GM18909 (cell line): Measurements from ENCODE around the gene LARP4B.
"Not testable (repeated sequence)": the region's sequence is repeated elsewhere in the genome, so short reads cannot be mapped to it uniquely, and the experiment has no call there.

Experiments
- ATAC-seq: cut with Tn5 transposase; IDR thresholded peaks from one replicate; pipeline ENCODE4 v1.9.1; 2021; ENCODE audit warnings: mild to moderate bottlenecking; ENCODE audit not compliant: unreplicated experiment, poor library complexity

Gene LARP4B

DNA sequence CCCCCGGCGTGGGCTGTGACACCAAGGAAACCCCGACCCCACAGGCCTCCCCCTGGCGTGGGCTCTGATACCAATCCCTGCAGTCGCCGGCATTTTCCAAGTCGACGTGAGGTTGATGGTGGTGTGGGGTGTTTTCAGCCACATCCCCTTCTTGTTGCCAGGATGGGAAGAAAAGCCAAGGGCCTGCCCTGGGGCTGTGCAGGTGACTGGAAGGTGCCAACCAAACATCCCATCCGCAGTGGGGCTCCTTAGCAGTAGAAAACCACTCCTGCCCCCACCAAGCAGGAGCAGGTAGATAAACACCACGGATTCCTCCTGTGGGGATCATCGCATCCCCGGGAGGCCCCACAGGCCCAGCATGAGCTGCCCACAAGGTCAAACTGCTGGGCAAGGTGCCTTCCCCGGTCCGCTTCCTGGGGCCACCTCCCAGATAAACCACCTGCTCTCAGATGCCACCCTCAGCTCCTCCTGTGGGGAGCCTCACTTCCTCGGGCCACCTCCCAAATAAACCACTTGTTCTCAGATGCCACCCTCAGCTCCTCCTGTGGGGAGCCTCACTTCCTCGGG is 153.5 kb downstream of the LARP4B start:
- ATAC-seq, result no peak

DNA sequence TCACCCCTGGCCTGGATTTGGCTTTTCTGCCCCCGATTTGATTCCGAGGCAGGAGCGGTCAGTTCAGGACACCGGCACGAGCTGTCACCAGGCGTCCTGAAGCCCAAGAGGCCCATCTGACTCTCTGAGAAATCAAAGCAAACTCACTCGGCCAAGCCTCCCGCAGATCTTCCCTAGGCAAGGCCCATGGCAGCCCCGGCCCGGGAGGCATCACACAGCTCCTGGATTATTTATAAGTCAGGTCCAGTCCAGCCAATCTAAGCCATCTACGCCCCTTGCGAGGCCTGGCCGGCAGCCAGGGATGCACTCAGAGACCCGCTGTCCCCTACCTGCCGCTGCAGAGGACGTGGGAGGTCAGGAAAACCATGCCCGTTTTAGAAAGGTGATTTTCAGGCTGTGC is 154.7 kb downstream of the LARP4B start:
- ATAC-seq, result no peak

DNA sequence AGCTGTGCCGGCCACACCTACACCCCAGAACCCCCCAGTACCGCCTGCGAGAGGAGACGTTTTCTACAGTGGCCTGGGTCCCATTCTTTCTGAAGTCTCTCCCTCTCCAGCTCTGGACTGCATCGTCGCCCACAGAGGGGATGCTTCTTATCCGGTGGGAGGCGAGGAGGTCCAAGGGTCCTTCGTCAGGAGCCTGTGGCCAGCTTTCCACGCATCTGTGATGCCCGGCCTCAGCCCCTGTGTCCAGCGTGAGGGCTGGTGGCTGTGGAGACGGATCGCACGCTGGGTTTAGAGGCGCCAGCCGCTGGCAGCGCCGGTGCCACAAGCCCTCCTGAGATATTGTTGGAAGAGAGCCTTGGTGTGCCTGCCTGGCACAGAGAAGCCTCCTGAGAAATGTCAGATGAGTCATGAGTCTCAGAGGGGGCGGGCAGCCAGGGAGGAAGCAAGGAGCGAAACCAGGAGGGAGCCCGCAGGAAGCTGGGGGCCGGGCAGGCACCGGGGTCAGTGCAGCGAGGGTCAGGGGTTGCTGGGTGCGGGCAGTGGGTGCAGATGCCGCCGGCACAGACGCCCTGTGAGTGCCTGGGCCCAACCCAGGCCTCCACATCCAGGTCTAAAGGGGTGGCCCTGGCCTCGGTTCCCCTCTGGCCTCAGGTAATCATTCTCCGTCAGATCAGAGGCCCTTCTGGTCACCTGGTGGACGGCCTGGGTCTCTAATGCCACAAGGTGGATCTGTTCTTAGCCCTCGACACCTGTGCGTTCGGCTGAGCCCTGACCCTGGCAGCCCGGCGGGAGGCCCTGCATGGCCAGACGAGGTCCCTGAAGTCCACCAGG is 156.0 kb downstream of the LARP4B start:
- ATAC-seq, result no peak

DNA sequence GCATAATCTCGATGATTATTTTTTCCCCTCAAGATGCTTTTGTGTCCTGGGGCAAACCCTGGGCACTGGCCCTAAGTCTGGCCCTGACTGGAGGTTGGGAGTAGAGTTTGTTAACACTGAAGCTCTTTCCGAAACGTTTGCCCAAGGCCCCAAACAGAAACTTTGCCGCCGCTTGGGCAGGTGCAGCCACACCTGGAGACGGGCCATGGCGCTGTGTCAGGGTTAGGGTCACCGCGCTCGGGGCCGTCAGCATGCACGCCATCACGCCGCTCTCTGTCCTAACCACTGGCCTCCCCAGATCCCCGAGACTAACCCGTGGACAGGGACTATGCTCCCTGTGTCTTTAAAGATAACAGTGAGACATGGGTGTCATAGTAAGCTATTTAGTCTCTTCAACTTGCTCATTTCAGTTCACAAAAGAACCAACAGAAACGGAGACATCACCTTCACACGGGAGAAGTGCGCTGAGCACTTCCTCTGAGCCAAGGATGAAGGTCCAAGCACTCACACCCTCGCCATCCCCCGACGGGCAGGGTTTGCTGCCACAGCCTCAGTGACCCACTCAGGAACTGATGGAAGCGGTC is 156.8 kb downstream of the LARP4B start:
- ATAC-seq, result no peak

DNA sequence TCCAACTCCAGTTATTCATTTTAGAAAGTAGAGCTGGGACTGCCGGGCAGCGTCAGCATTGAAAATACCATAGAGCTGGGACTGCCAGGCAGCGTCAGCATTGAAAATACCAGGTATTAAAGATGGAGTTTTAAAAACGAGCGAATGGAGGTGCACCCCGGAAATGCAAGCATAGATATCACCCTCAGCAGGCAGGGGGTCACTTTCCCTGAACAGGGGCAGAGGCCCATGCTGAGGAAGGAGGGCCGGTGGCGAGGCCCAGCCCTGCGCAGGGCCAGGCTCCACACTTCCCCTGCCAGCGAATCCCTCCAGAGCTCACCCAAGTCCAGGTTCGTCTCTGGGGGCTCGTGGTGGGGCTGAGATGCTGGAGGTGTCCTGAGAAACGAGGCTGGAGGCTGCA is 157.3 kb downstream of the LARP4B start:
- ATAC-seq, result no peak

DNA sequence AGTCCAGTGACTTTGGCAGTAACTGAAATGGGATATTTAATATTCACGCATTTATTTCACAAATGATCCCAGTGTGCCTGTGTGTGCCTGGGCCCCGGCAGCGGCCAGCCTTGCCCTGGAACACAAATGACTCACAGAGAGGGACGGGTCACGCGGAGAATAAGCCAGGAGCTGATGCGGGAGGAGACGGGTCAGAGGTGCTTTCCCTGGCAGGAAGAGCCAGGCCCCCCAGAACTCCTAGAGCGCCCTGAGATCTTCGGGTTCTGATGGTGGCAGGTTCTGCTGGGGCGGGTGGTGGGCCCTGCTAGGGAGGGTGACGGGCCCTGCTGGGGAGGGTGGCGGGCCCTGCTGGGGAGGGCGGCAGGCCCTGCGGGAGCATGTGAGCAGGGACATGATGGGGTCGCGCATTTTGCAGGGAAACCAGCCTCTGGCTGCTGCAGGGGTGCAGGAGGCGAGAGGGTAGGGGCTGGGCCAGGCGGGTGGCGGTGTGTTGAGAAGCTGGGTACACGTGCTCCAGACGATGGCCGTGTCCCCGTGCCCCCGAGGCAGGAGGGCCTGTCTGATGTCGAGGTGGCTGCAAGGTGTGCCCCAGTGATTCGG is 157.8 kb downstream of the LARP4B start:
- no peak for ATAC-seq

DNA sequence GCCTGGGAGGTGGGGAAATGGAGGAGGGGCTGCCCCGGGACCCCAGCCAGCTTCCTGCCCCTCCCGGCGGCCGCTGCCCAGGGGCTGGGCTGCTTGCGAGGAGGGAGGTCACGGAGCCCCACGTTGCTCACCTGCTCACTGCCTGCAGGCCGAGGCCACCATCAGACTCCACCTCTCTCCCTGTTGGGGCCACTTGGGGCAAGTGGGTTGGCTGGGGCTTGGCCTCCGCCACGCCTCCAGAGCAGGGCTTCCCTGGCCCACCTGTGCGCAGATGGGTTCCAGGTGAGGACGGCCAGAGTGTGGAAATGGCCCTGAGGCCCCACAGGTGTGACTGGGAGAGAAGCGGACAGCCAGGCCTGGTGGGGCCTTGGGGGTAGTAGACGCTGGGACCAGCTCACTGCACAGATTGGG is 159.3 kb downstream of the LARP4B start:
- no peak for ATAC-seq

DNA sequence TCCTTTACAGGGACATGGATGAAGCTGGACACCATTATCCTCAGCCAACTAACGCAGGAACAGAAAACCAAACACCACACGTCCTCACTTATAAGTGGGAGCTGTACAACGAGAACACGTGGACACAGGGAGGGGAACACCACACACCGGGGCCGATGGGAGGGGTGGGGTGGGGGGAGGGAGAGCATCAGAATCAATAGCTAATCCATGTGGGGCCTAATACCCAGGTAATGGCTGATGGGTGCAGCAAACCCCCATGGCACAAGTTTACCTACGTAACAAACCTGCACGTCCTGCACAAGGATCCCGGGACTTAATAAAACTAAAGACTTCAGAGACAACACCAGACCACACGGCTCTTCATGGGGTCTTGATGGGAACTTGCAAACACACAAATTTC is 159.9 kb downstream of the LARP4B start:
- ATAC-seq, result no peak

- ATAC-seq, result no peak
Observed at GRCh38 chr10:770975-771374, 160.5 kb downstream of the LARP4B start.

DNA sequence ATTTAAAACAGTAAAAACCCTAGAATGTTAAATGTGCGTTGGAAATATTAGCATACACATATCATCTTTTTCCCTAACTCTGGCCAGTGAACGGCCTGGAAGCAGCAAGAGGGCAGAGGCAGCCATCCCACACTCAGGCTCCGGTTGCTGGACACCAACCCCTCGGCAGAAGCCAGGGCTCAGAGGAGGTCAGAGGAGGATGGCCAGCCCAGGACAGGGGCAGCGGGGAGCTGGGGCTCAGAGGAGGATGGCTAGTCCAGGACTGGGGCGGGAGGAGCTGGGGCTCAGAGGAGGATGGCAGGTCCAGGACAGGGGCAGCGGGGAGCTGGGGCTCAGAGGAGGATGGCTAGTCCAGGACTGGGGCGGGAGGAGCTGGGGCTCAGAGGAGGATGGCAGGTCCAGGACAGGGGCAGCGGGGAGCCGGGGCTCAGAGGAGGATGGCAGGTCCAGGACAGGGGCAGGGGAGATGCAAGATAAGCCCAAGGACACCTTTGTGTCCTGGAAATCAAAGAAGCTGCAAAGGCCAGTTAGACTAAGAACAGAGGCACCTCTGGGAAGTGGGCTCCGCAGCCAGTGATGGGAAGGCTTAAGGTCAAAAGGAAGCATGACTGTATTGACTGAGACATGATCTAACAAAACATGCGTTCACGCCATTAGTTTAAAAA is 161.3 kb downstream of the LARP4B start:
- ATAC-seq, result not testable (repeated sequence)

GRCh38 chr10:767794-768193 is 163.7 kb downstream of the LARP4B start:
- no peak for ATAC-seq

DNA sequence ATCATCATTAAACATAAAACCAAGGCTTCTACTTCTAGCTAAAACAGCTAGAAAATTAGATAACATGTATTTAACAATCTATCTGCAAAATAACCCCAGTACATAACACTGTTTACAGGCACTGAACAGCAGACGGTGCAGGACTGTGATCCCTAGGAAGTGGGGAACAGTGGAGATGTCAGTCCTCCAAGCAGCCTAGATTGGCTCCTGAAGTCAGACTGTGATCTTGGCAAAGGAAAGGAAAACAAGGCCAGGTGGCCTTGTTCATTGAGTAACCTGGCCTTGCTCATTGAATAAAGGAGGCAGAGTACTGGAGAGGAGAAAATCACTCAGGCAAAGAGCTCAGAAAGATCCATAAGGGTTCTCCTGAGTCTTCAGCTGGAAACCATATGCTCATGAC is 164.3 kb downstream of the LARP4B start:
- ATAC-seq, result no peak

- no peak for ATAC-seq
Observed at GRCh38 chr10:761376-761775, 170.1 kb downstream of the LARP4B start.

DNA sequence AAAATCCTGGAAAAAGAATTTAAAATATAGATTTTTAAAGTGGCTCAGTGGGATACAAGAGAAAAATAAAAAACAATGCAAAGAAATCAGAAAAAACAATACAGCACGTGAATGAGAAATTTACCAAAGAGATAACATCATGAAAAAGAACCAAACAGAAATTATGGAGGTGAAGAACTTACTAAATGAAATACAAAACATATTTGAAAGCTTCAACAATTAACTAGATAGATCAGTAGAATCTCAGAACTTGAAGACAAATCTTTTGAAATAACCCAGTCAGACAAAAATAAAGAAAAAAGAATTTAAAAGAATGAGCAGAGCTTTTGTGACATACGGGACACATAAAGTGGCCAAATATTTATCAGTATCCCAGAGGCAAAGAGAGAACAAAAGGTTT is 170.9 kb downstream of the LARP4B start:
- ATAC-seq, result no peak

GRCh38 chr10:759898-760477 is 171.5 kb downstream of the LARP4B start:
- no peak for ATAC-seq
